ENCODE data around the gene PEAK3. TPM values are rescaled to one million over a fixed set of nuclear protein-coding genes. Genes with fewer than 3 reads are reported as not detected.

The PEAK3 gene
- total and polyA plus RNA-seq, 2 experiments from 2014 or later: 0.15 TPM; not detected in 1

- peak overlapping the region; percentile 41 for H3K4me3 ChIP-seq
- H2AFZ ChIP-seq: peak overlapping the region; percentile 3
- TF ChIP-seq EZH2phosphoT487 (IDR thresholded peaks at IDR 0.05; ENCODE audit: low read depth, severe bottlenecking, unreplicated experiment) (no peak), CTCF (IDR thresholded peaks at IDR 0.05; ENCODE audit: poor library complexity) (no peak), EZH2 (IDR thresholded peaks at IDR 0.05; ENCODE audit: borderline replicate concordance) (no peak)
- no peaks in the 10 kb centered on the region for H3K27me3 ChIP-seq
- peak overlapping the region; percentile 84 for H3K4me2 ChIP-seq
- H3K9me2 ChIP-seq (replicated peaks; ENCODE audit: insufficient read depth): no peaks in the 10 kb centered on the region
- no peaks in the 10 kb centered on the region for H3K36me3 ChIP-seq (replicated peaks; ENCODE audit: insufficient read depth, low read depth)
- peak overlapping the region; percentile 97 for H3K27ac ChIP-seq
- DNase-seq (ENCODE audit: low spot score): no peak
- H3K79me2 ChIP-seq: peaks cover 89% of the 10 kb centered on the region
- peaks cover 55% of the 10 kb centered on the region for H3K4me1 ChIP-seq (ENCODE audit: insufficient read depth)
- H4K20me1 ChIP-seq (ENCODE audit: insufficient read depth, poor library complexity, severe bottlenecking): peaks cover 42% of the 10 kb centered on the region
- 54% methylated on average over 42 of the region's 43 CpGs for WGBS (ENCODE audit: low lambda C conversion rate, missing lambda C conversion rate)
- H3K9me3 ChIP-seq (ENCODE audit: low read depth): no peaks in the 10 kb centered on the region
These were observed 44.7 kb downstream of the PEAK3 start for GRCh38 chr19:2237051-2237868.

GRCh38 chr19:2236314-2237050 lies 45.5 kb downstream of the PEAK3 start, which contains the start of the genes PLEKHJ1 and SF3A2:
PLEKHJ1 (minus strand) TSS chr19:2236329; CDS start chr19:2236248, 81 bp downstream.
SF3A2 (plus strand) TSS chr19:2236824; CDS start chr19:2243419, 6,595 bp downstream.
- no peak for TF ChIP-seq EZH2 (IDR thresholded peaks at IDR 0.05; ENCODE audit: borderline replicate concordance)
- peak; percentile 100 for TF ChIP-seq CTCF (IDR thresholded peaks at IDR 0.05; ENCODE audit: poor library complexity)
- peak; percentile 99 for DNase-seq (ENCODE audit: low spot score)
- Histone ChIP-seq H3K27me3 (no peaks in the 10 kb centered on the region), H4K20me1 (ENCODE audit: insufficient read depth, poor library complexity, severe bottlenecking) (peaks cover 34% of the 10 kb centered on the region), H3K9me2 (replicated peaks; ENCODE audit: insufficient read depth) (no peaks in the 10 kb centered on the region), H2AFZ (peak within 1 kb of the TSS; percentile 59), H3K4me1 (ENCODE audit: insufficient read depth) (peaks cover 50% of the 10 kb centered on the region), H3K79me2 (peaks cover 85% of the 10 kb centered on the region), H3K4me3 (peak within 1 kb of the TSS; percentile 82), H3K4me2 (peak within 1 kb of the TSS; percentile 84), H3K36me3 (replicated peaks; ENCODE audit: insufficient read depth, low read depth) (no peaks in the 10 kb centered on the region), H3K27ac (peak within 1 kb of the TSS; percentile 97), H3K9me3 (ENCODE audit: low read depth) (no peaks in the 10 kb centered on the region)
- WGBS (ENCODE audit: low lambda C conversion rate, missing lambda C conversion rate): under 1% methylated on average over 76 of the region's 80 CpGs

- Histone ChIP-seq H3K4me1 (ENCODE audit: insufficient read depth) (peaks cover 45% of the 10 kb centered on the region), H3K4me3 (peak overlapping the region; percentile 82), H3K36me3 (replicated peaks; ENCODE audit: insufficient read depth, low read depth) (no peaks in the 10 kb centered on the region), H3K4me2 (peak overlapping the region; percentile 84), H3K9me2 (replicated peaks; ENCODE audit: insufficient read depth) (no peaks in the 10 kb centered on the region), H3K9me3 (ENCODE audit: low read depth) (no peaks in the 10 kb centered on the region), H3K27ac (peak overlapping the region; percentile 97), H4K20me1 (ENCODE audit: insufficient read depth, poor library complexity, severe bottlenecking) (peaks cover 29% of the 10 kb centered on the region), H3K79me2 (peaks cover 82% of the 10 kb centered on the region), H3K27me3 (no peaks in the 10 kb centered on the region), H2AFZ (peak overlapping the region; percentile 4)
- DNase-seq (ENCODE audit: low spot score): no peak
- WGBS (ENCODE audit: low lambda C conversion rate, missing lambda C conversion rate): under 1% methylated on average over 15 of the region's 28 CpGs
- no peak for TF ChIP-seq EZH2 (IDR thresholded peaks at IDR 0.05; ENCODE audit: borderline replicate concordance)
- no peak for TF ChIP-seq EZH2phosphoT487 (IDR thresholded peaks at IDR 0.05; ENCODE audit: low read depth, severe bottlenecking, unreplicated experiment)
- no peak for TF ChIP-seq CTCF (IDR thresholded peaks at IDR 0.05; ENCODE audit: poor library complexity)
These were observed 46.0 kb downstream of the PEAK3 start for GRCh38 chr19:2236064-2236313.

Measured in hepatocyte (in vitro differentiated cells).